Ishikawa (cell line): Measurements from ENCODE around the gene RAP1GAP2.

Experiments used
- CEBPB ChIP-seq: IDR thresholded peaks from 2 replicates; pipeline ENCODE4 v1.6.1; 2012
- EGR1 ChIP-seq: IDR thresholded peaks from 2 replicates; pipeline ENCODE4 v1.6.1; 2012
- EP300 ChIP-seq: IDR thresholded peaks from 2 replicates; pipeline ENCODE4 v1.6.1; 2012; ENCODE audit warnings: borderline replicate concordance
- MAX ChIP-seq: IDR thresholded peaks from 2 replicates; pipeline ENCODE4 v1.6.1; 2012
- TAF1 ChIP-seq: IDR thresholded peaks from 2 replicates; pipeline ENCODE4 v1.6.1; 2012; ENCODE audit warnings: low read depth, mild to moderate bottlenecking
- TEAD4 ChIP-seq: IDR thresholded peaks from 2 replicates; pipeline ENCODE4 v1.6.1; 2012
- YY1 ChIP-seq: IDR thresholded peaks from 2 replicates; pipeline ENCODE4 v1.6.1; 2012; ENCODE audit warnings: low read depth
- ZBTB7A ChIP-seq: IDR thresholded peaks from 2 replicates; pipeline ENCODE4 v1.6.1; 2012; ENCODE audit warnings: low read depth
- TF ChIP-seq, protein P1 (sequence below): IDR thresholded peaks from 2 replicates; pipeline ENCODE4 v1.6.1; 2012
- TF ChIP-seq, protein P2 (sequence below): IDR thresholded peaks from 2 replicates; pipeline ENCODE4 v1.6.1; 2012; ENCODE audit warnings: low read depth, mild to moderate bottlenecking

DNA sequence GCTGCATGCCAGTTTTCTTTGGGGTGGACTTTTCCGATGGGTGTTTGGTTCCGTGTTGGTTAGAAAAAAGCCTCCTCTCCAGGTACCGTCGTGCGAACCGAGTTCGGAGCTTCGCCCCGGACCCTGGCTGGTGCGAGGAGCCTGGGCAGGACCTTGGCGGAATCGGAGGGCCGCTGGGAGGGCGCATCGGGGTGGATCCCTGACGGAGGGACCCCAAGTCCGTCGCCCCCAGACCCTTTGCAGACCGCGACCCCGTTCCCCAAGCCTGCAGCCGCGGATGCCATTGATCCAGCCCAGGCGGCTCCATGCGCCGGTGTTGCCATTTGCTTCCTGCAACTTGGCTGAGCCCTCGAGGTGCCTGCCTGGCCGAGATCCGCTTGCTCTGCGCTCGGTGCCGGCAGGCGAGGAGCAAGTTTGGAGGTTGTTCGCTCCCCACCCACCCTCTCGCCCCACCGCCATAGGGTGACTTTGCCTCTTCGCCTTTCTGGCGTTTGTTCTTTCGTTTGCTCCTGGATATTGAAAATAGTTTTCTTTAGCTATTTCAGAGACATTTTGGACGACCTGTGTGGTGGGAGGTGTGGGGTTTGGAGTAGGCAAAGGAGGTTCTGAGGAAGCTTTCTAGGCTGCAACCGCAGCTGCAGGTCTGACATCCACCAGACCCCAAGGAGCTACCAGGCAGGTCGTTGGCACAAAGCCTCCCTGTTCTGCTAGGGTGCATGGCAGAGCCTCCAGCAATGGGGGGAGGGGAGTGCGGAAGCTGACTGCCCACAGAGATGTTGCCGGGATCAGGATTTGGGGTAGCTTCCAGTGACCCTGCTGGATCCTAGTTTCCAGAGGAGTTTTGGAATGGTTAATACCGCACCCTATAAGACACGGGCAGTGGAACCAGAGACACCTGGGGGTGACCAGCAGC lies 58.2 kb downstream of the RAP1GAP2 start:
- TF ChIP-seq TAF1 (no peak), EP300 (no peak), ZBTB7A (no peak), MAX (peak; percentile 39), CEBPB (no peak), YY1 (no peak), EGR1 (no peak), TEAD4 (no peak; the same call in 1 of the 2 replicates)
- TF ChIP-seq, protein P1, sequence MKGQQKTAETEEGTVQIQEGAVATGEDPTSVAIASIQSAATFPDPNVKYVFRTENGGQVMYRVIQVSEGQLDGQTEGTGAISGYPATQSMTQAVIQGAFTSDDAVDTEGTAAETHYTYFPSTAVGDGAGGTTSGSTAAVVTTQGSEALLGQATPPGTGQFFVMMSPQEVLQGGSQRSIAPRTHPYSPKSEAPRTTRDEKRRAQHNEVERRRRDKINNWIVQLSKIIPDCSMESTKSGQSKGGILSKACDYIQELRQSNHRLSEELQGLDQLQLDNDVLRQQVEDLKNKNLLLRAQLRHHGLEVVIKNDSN, result no peak
- TF ChIP-seq, protein P2, sequence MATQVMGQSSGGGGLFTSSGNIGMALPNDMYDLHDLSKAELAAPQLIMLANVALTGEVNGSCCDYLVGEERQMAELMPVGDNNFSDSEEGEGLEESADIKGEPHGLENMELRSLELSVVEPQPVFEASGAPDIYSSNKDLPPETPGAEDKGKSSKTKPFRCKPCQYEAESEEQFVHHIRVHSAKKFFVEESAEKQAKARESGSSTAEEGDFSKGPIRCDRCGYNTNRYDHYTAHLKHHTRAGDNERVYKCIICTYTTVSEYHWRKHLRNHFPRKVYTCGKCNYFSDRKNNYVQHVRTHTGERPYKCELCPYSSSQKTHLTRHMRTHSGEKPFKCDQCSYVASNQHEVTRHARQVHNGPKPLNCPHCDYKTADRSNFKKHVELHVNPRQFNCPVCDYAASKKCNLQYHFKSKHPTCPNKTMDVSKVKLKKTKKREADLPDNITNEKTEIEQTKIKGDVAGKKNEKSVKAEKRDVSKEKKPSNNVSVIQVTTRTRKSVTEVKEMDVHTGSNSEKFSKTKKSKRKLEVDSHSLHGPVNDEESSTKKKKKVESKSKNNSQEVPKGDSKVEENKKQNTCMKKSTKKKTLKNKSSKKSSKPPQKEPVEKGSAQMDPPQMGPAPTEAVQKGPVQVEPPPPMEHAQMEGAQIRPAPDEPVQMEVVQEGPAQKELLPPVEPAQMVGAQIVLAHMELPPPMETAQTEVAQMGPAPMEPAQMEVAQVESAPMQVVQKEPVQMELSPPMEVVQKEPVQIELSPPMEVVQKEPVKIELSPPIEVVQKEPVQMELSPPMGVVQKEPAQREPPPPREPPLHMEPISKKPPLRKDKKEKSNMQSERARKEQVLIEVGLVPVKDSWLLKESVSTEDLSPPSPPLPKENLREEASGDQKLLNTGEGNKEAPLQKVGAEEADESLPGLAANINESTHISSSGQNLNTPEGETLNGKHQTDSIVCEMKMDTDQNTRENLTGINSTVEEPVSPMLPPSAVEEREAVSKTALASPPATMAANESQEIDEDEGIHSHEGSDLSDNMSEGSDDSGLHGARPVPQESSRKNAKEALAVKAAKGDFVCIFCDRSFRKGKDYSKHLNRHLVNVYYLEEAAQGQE, result no peak
